ENCODE results near the gene CAMKV.

Gene CAMKV

GRCh38 chr3:49876567-49876966 is 6.9 kb upstream of the CAMKV start:
- no peak for TF ChIP-seq GATA2 (IDR thresholded peaks at IDR 0.05; ENCODE audit: low read depth, low read length)
- no peak for TF ChIP-seq GATA3 (IDR thresholded peaks at IDR 0.05; ENCODE audit: low read depth, low read length)

GRCh38 chr3:49873623-49874022 is 3.9 kb upstream of the CAMKV start:
- TF ChIP-seq GATA3 (IDR thresholded peaks at IDR 0.05; ENCODE audit: low read depth, low read length): no peak
- peak; percentile 68 for TF ChIP-seq GATA2 (IDR thresholded peaks at IDR 0.05; ENCODE audit: low read depth, low read length)

- TF ChIP-seq GATA2 (IDR thresholded peaks at IDR 0.05; ENCODE audit: low read depth, low read length) (no peak), GATA3 (IDR thresholded peaks at IDR 0.05; ENCODE audit: low read depth, low read length) (no peak)
These were observed 3.1 kb upstream of the CAMKV start for GRCh38 chr3:49872801-49873281.

- TF ChIP-seq GATA3 (IDR thresholded peaks at IDR 0.05; ENCODE audit: low read depth, low read length) (no peak), GATA2 (IDR thresholded peaks at IDR 0.05; ENCODE audit: low read depth, low read length) (no peak)
These were observed 1.9 kb upstream of the CAMKV start for GRCh38 chr3:49871531-49872153.

- TF ChIP-seq GATA2 (IDR thresholded peaks at IDR 0.05; ENCODE audit: low read depth, low read length): no peak
- no peak for TF ChIP-seq GATA3 (IDR thresholded peaks at IDR 0.05; ENCODE audit: low read depth, low read length)
These were observed 742 bp downstream of the CAMKV start for GRCh38 chr3:49868862-49869466.

GRCh38 chr3:49867871-49868321 is 1.8 kb downstream of the CAMKV start:
- TF ChIP-seq GATA2 (IDR thresholded peaks at IDR 0.05; ENCODE audit: low read depth, low read length): no peak

- no peak for TF ChIP-seq GATA2 (IDR thresholded peaks at IDR 0.05; ENCODE audit: low read depth, low read length)
- TF ChIP-seq GATA3 (IDR thresholded peaks at IDR 0.05; ENCODE audit: low read depth, low read length): no peak
These were observed 2.3 kb downstream of the CAMKV start for GRCh38 chr3:49867400-49867799.

GRCh38 chr3:49865198-49865784 is 4.4 kb downstream of the CAMKV start:
- TF ChIP-seq GATA3 (IDR thresholded peaks at IDR 0.05; ENCODE audit: low read depth, low read length) (no peak), GATA2 (IDR thresholded peaks at IDR 0.05; ENCODE audit: low read depth, low read length) (no peak)

- TF ChIP-seq GATA3 (IDR thresholded peaks at IDR 0.05; ENCODE audit: low read depth, low read length): no peak
- TF ChIP-seq GATA2 (IDR thresholded peaks at IDR 0.05; ENCODE audit: low read depth, low read length): no peak
These were observed 5.2 kb downstream of the CAMKV start for GRCh38 chr3:49864505-49864904.

- TF ChIP-seq GATA3 (IDR thresholded peaks at IDR 0.05; ENCODE audit: low read depth, low read length) (no peak), GATA2 (IDR thresholded peaks at IDR 0.05; ENCODE audit: low read depth, low read length) (no peak)
These were observed 10.0 kb downstream of the CAMKV start for GRCh38 chr3:49859576-49860305.

- no peak for TF ChIP-seq GATA3 (IDR thresholded peaks at IDR 0.05; ENCODE audit: low read depth, low read length)
- no peak; the same call in 1 of the 2 replicates for TF ChIP-seq GATA2 (IDR thresholded peaks at IDR 0.05; ENCODE audit: low read depth, low read length)
These were observed 13.3 kb downstream of the CAMKV start, which contains the start of gene TRAIP for GRCh38 chr3:49856181-49857005. TRAIP (minus strand) TSS chr3:49856564; CDS start chr3:49856453, 111 bp downstream.

- no peak for TF ChIP-seq GATA3 (IDR thresholded peaks at IDR 0.05; ENCODE audit: low read depth, low read length)
- no peak for TF ChIP-seq GATA2 (IDR thresholded peaks at IDR 0.05; ENCODE audit: low read depth, low read length)
These were observed 14.0 kb downstream of the CAMKV start for GRCh38 chr3:49855662-49856061.

GRCh38 chr3:49845694-49846093 is 24.0 kb downstream of the CAMKV start:
- TF ChIP-seq GATA2 (IDR thresholded peaks at IDR 0.05; ENCODE audit: low read depth, low read length) (no peak), GATA3 (IDR thresholded peaks at IDR 0.05; ENCODE audit: low read depth, low read length) (no peak)
